Stimulated activated CD4-positive, alpha-beta T cell treated with anti-CD3 and anti-CD28 coated beads, Interleukin-1b, Interleukin-23, amount 100 ng/mL, for 4 hours (primary cell): ENCODE results near the gene SPOPL.
"Not testable (repeated sequence)": the region's sequence is repeated elsewhere in the genome, so short reads cannot be mapped to it uniquely, and the experiment has no call there.

Source experiments
- DNase-seq, 2 donors: peaks; one replicate each; pipeline ENCODE4 v3.0.0-alpha.2; 2020; ENCODE audit warnings: low read depth in 2 of 2

SPOPL gene

DNA sequence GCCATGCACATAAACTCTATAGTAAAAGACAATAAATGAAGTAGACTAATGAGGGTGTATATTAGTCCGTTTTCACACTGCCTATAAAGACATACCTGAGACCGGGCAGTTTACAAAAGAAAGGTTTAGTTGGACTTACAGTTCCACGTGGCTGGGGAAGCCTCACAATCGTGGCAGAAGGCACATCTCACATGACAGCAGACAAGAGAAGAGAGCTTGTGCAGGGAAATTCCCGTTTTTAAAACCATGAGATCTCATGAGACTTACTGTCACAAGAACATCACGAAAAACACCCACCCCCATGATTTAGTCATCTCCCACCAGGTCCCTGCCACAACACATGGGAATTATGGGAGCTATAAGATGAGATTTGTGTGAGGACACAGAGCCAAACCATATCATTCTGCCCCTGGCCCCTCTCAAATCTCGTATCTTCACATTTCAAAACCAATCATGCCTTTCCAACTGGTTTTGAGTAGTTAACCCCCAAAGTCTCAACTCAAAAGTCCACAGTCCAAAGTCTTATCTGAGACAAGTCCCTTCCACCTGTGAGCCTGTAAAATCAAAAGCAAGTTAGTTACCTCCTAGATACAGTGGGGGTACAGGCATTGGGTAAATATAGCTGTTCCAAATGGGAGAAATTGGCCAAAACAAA is 21.6 kb downstream of the SPOPL start:
- DNase-seq, result not testable (repeated sequence)

DNA sequence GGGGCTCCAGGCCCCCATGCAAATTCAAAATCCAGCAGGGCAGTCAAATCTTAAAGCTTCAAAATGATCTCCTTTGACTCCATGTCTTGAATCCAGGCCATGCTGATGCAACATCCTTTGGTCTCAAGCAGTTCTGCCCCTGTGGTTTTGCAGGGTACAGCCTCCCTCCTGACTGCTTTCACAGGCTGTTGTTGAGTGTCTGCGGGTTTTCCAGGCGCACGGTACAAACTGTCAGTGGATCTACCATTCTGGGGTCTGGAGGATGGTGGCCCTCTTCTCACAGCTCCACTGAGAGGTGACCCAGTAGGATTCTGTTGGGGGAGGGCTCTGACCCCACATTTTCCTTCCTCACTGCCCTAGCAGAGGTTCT is 22.1 kb downstream of the SPOPL start:
- DNase-seq, result not testable (repeated sequence)

DNA sequence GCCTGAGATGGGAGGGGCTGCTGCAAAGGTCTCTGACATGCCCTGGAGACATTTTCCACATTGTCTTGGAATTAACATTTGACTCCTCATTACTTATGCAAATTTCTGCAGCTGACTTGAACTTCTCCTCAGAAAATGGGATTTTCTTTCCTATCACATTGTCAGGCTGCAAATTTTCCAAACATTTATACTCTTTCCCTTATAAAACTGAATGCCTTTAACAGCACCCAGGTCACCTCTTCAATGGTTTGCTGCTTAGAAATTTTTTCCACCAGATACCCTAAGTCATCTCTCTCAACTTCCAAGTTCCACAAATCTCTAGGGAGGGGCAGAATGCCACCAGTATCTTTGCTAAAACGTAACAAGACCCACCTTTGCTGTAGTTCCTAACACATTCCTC is 22.8 kb downstream of the SPOPL start:
- DNase-seq, result not testable (repeated sequence)

DNA sequence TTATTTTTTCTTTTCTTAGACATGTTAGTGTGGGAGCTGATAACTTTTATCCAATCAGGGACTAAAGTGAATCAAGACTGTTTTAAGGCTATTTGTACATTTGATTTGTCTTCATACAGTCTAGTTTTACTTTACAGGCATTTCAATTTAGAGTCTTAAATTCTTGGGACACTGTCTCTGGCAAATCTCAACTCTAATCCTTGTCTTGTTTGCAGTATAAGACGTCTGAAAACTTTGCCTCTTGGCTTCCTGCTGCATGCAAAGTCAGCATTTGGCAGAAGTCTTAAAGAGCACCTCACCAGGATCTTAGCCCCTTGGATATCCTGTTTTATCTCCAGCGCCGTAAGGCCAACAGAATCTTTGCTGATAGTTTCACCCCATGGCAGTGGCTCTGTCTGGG is 30.3 kb downstream of the SPOPL start:
- no peak for DNase-seq

DNA sequence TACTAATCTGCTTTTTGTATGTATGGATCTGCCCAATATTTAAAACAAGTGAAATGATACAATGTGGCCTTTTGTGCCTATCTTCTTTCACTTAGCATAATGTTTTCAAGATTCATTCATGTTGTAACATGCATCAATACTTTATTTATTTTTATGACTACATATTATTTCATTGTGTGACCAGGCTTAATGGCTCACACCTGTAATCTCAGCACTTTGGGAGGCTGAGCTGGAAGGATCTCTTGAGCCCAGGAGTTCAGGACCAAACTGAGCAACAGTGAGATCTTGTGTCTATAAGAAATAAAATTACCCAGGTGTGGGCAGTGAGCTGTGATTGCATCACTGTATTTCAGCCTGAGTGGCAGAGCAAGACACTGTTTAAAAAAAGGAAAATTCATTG is 33.2 kb downstream of the SPOPL start:
- no peak for DNase-seq

DNA sequence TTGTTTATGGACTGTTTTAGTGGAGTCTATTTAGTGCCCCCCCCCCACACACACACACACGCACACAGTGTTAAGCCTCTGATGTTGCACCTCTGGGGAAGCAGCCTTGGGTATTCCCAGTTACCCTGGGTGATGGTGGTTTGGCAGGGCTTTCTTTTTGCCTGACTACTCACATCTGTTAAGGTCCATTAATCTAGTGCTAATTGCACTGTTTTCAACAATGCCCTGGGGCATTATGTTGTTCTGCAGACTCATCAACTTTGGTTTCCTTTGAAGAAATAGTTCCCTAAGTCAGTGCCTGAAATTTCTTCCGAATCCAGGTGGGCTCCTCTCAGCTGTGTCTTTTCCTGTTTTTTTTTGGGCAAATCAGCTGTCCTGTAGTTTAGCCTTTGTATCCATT is 34.7 kb downstream of the SPOPL start:
- no peak for DNase-seq

DNA sequence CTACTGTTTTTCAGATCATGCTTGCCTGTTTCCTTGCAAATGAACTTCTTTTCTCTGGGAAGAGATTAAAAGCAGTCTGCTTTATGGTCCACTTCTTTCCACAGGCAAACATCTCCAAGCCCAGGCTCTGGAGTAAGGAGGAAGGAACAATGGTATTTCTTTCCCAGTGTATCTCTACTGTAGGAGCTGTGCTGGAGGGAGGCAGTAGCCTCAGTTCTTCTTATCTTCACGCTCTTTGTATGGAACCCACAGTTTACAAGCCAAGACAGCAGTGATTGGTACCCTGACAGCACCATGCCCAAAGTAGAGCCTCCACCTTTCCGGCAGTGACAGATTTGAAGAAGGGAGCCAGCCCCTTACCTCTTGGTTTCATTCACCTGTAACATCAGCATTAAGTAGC is 35.2 kb downstream of the SPOPL start:
- no peak for DNase-seq

DNA sequence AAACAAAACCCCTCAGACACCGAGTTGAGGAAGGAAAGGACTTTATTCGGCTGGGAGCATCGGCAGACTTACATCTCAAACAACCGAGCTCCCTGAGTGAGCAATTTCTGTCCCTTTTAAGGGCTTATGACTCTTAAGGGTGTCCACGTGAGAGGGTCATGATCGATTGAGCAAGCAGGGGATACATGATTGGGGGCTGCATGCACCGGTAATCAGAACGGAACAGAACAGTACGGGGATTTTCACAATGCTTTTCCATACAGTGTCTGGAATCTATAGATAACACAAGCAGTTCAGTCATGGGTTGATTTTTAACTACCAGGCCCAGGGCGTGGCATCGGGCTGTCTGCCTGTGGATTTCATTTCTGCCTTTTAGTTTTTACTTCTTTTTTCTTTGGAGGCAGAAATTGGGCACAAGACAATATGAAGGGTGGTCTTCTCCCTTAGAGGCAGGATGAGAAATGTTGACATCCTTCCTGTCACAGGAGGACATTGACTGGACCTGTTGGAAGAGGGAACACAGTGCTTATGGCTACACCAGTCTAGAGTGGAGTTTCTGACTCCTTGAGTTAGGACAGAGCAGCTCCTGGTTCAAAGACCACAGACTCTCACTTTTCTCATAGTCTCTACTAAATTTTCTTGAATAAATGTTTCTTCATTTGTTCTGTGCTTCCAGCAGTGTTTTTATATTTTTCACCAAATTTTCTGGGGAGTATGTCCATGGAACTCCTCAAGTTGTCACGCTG is 35.8 kb downstream of the SPOPL start:
- no peak for DNase-seq

DNA sequence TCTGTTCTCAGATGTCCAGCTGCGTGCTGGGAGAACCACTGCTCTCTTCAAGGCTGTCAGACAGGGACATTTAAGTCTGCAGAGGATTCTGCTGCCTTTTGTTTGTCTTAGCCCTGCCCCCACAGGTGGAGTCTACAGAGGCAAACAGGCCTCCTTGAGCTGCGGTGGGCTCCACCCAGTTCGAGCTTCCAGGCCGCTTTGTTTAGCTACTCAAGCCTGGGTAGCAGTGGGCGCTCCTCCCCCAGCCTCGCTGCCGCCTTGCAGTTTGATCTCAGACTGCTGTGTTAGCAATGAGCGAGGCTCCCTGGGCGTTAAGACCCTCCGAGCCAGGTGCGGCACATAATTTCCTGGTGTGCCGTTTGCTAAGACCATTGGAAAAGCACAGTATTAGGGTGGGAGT is 42.6 kb downstream of the SPOPL start:
- DNase-seq, result not testable (repeated sequence)

DNA sequence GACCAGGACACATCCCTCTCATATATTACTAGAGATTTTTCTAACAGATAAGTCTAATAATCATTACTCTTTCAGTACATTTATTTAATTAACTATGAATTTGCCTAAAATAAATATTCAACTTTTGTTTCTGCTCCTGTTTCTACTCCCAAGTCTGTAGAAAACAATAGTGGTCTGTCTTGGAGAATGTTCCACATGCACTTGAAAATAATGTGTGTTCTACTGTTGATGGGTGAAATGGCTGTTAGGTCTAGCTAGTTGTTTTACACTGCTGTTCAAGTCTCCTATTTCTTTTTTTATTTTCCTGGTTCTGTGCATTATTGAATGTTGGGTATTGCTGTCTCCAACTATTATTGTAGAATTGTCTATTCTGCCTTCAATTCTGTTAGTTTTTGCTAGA is 47.2 kb downstream of the SPOPL start:
- no peak for DNase-seq

DNA sequence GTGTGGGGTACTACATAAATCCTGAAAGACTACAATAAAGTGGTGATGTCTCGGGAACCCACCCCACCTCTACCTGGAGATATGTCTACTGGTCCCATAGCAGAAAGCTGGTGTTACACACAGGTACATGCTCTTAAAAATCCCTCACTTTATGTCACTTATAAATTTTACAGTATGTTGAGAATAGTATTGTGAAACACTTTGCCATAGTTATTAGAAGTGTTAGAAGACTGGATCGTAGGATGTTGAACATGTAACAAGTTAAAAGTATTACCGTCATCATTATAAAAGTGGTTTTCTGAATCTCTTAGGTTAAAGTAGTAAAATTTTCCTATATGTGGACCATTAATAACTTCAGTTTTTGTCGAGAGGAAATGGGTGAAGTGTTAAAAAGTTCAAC is 48.6 kb downstream of the SPOPL start:
- DNase-seq, result no peak

DNA sequence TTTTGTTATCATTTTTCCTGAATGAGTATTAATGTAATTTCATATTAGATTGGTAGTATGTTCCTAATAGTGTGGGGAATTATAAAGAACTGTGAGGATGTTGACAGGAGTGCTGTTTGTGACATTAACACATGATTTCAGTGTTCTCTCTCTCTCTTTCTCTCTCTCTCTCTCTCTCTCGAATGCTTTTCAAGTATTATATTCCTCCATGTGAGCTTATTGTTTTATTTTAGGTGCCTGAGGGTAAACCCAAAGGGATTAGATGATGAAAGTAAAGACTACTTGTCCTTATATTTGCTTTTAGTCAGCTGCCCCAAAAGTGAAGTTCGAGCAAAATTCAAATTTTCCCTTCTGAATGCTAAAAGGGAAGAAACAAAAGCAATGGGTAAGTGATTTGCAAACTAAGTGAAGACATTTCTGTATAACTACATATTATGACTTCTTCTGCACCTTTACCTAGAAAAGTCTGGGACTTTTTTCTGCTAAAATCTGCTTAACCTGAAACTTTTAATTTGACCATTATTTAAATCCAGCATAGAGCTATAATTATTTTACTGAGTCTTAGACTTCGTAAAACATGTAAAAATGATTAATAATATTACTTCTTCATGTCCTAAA is 49.2 kb downstream of the SPOPL start:
- no peak for DNase-seq

DNA sequence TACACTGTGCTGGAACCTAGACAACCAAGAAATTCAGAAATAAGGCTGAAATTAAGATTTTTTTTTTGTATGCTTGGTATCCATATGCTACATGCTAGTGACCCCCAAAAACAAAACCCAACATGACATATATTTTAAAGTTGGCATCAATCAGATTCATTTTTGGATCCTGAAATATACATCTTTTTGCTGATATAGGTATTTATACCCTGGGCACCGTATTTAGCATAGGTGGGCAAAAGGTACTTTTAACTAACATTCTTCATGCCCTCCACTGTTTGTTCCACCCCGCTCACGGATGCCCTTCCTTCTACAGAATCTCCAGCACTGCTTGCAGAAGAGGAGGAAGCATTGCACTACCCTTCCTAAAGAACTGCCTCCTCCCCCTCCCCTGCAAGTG is 52.6 kb downstream of the SPOPL start:
- DNase-seq, result no peak

DNA sequence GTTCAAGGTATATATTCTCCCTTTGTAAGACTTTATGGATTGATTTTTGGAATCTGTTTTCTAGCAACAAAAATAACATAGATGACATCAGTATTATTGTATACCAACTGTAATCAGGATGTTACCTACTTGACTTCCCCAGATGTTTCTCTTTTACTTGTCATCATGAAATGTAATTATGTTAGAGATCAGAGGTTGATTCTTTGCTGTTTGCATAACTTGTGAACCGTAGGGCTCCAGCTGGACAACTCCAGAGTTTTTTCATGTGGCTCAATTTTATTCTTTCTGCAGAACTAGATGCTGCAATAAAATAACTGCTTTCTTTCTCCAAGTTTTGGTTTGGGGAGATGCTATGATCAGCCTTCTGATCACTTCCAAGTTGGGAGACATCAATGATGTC is 58.1 kb downstream of the SPOPL start:
- no peak for DNase-seq

DNA sequence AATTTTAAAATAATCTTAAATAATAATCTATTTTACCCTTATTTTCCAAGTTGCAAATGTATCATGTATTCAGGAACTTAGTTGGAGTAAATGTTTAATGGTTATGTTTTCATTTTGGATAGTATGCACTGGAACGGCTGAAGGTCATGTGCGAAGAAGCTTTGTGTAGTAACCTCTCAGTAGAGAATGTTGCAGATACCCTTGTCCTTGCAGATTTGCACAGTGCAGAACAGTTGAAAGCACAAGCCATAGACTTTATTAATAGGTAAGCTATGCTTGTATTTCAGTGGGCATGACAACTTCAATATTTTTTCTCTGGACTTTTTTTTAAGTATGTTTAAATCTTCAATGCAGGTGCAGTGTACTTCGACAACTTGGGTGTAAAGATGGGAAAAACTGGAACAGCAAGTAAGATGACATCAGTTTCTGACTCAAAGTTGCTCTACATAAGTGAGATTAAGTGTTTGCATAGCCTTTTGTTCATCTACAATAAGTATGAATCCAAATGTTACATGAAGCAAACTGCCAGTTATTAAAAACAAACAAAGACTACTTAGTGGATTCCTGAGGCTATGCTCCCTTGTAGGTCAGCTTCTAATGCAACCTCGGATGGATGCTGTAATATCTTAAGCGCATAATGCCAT is 63.1 kb downstream of the SPOPL start:
- no peak for DNase-seq

DNA sequence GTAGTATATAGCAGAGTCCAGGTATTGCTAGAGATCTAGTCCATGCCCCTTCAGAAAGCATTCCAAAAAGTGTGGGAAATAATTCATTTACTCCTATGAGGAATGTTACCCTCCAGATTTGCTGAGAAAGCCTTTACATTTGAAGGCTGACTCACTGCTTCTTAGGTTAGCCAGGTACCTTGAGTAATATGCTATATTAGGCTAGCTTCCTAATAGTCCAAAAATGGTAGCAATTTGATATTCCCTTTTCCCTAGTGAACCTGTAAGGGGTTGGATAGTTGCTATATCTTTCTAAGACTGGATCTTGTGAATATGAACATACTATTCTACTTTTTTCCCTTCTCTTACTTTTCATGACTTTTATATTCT is 63.6 kb downstream of the SPOPL start:
- DNase-seq, result no peak

DNA sequence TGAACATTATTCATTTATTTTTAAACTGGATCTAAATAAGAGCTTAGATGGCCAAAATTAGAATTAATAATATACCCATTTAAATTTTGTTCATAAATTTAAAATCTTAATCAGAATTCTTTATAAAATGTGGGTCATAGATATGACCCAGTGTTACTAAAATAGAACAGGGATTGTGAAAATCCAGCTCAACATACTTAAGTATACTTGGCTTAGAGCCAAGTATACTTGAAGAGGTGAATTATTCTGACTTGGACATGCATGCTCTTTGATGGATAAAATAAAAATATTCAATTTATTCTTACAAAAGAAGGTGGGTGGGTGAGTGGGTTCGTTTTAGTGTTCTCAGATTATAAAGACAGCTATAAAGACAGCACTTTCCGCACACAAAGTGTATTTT is 70.7 kb downstream of the SPOPL start:
- DNase-seq, result no peak

DNA sequence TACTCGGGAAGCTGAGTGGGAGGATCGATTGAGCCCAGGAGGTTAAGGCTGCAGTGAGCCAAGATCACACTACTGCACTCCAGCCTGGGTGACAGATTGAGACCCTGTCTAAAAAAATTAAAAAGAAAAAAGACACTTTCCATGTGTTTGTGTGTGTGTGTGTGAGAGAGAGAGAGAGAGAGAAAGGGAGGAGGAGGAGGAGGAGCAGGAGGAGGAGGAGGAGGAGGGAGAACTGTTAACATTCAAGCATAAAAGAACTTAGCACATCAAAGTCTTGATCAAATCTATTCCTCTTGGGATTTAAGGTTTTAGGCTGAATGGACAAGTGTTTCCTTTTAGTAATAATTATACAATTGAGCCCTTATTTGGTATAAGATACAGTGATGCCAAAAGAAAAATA is 75.5 kb downstream of the SPOPL start:
- no peak for DNase-seq

DNA sequence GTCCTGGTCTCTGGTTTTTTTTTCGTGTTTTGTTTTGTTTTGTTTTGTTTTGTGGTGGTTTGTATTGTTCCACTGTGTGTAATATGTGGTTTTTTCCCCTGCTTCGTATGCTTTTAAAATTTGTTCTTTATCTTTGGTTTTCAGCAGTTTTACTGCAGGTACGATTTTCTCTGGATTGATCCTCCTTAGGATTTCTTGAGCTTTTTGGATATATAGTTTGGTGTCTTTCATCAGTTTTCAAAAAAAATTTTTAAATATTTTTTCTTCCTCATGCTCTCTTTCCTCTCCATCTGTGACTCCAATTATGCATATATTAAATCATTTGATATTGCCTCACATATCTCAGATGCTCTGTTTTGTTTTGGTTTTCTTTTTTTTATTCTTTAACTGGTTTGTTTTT is 78.0 kb downstream of the SPOPL start:
- DNase-seq, result no peak

DNA sequence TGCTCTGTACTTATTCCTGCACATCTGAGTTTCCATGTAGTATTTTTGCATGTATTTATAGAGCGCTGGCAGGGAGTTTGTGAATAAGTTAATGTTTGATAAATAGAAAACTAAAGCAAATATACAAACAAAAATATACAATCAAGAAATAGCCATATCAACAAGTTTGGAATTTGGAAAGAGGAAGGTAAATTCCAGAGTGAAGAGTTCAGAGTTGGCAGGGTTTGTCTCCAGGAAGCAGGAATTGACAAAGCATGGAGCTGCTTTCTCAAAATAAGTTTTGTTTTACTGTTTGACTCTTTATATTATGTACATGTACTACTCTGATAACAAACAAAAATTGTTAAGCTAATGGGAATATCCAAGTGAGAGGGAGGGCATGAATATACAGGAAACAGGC is 80.3 kb downstream of the SPOPL start:
- DNase-seq, result no peak

DNA sequence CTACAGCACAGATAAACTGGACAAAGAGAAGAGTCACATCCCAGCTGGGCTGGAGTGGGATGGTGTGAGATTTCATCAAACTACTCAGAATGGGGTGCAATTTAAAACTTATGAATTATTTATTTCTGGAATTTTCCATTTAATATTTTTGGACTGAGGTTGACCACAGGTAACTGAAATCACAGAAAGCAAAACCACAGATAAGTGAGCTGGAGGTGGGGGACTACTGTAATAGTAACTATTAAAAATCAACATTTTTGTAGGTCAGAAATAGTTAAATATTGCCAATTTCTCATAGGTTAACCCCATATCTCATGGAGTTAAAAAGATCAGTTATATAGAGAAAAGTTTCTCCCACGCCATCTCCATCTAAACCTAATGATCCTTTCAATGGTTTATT is 88.1 kb downstream of the SPOPL start:
- no peak for DNase-seq

DNA sequence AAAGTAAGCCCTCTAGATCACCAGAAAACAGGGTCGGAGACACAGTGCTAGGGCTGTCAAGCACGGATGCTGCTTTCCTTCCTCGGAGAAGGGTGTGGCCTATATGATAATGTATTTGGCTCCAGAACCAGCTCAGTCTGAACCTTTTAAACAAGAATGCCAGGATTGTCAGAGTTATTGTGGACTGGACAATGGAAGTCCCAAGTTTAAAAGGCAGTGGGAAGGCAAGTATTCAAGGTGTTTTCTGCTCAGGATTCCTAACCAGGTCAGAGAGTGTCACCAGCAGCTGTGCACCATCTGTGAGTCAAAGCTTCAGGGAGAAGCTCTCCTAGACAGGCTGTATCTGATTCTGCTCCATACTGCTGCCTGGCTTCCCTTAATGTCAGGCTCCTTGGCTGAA is 94.8 kb downstream of the SPOPL start:
- no peak for DNase-seq
